Measurements from ENCODE around the gene NHERF1.
A peak's percentile ranks its signal among the peaks of the same experiment; 100 is the strongest.

Gene NHERF1

DNA sequence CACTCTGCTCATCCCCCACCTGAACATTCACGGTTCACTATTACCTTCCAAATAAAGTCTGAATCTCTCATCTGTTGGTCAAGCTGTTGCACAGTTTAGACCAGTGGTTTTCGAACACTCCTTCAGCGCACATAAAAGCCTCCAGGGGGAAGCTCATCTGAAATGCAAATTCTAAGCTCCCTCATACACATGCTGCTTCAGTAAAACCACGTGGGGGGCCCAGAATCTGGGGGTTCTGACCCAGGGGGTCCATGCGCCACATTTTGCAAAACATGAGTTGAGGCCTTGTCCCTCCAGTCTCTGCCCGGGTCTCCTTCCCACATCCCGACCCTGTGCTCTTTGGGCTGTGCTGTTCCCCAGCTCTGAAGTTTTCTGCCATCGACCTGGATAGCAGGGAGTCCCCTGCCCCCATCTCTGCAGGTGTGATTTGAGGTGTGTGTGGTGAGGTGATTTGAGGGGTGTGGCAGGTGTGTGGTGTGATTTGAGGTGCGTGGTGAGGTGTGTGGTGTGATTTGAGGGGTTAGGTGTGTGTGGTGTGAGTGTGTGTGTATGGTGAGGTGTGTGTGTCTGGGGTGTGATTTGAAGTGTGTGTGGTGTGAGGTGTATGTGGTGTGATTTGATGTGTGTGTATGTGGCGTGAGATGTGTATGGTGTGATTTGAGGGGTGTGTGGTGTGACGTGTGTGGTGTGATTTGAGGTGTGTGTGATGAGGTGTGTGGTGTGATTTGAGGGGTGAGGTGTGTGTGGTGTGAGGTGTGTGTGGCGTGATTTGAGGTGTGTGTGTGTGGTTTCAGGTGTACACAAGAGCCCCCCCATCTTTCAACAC, 16.2 kb upstream of the NHERF1 start:
- no peak for DNase-seq

DNA sequence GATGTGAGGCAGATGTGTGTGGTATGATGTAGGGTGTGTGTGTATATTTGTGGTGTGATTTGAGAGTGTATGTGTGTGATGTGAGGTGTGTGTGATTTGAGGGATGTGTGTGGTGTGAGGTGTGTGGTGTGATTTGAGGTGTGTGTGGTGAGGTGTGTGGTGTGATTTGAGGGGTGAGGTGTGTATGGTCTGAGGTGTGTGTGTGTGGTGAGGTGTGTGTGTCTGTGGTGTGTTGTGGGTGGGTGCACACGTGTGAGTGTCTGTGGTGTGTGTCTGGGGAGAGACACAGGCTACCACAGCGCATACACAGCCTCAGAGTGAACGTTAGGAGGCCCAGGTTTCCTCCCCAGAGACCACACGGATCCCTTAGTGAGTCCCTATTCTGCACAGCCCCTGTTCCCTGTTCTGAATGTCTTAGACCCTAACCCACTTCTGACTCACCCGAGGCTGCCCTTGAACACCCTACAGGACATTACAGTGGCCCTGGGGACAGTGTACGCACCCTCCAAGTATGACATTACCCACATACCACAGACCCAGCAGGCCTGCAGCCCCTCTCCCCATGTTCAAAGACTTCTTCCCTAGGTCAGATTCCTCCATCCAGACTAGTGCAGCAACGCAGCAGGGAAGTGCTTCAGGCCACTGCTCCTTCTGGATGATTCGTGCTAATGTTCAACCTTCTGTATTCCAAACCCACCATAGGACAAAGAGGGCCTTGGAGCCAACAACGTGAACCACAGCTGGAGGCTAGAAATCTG, 14.9 kb upstream of the NHERF1 start:
- DNase-seq = no peak

GRCh38 chr17:74734256-74734655, 14.2 kb upstream of the NHERF1 start:
- no peak for DNase-seq

DNA sequence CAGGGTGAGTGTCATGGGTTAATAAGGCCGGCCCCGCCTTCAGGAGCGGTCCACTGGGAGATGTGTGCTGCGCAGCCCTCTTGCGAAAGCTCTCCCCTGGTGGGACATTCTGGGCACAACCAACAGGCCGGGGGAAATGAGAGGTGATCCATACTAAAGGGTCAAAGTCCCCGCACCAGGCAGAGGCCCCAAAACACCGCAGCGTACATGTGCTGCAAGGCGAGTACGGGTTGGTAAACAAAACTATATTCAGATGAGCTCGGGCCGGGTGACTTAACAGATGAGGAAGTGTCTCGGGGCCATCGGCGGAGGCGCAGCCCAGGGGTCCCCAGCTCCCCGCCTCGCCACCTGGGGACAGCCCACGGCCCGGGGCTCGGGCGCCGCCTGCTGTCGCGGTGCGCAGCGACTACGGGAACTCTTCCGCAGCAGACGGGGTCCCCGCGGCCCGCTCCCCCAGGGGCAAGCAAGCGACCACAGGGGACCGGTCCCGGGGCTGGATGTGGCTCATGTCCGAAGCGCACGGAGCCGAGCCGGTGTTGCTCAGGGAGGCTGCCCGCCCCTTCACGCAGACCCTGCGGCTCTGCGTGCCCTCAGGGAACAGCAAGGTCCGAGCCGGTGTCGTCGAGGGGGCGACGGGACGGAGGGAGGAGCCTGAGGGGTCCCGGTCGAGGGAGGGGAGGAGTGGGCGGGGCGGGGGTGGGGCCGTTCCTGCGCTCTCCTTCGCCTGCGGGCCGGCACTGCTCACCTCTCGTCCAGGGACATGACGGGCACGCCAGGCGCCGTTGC, 11.7 kb upstream of the NHERF1 start, which contains the start of gene RAB37:
RAB37 (plus strand) TSS at position 744 of the 786 bp plus-strand sequence; CDS start at position 761, 17 bp downstream.
- no peak for DNase-seq

DNA sequence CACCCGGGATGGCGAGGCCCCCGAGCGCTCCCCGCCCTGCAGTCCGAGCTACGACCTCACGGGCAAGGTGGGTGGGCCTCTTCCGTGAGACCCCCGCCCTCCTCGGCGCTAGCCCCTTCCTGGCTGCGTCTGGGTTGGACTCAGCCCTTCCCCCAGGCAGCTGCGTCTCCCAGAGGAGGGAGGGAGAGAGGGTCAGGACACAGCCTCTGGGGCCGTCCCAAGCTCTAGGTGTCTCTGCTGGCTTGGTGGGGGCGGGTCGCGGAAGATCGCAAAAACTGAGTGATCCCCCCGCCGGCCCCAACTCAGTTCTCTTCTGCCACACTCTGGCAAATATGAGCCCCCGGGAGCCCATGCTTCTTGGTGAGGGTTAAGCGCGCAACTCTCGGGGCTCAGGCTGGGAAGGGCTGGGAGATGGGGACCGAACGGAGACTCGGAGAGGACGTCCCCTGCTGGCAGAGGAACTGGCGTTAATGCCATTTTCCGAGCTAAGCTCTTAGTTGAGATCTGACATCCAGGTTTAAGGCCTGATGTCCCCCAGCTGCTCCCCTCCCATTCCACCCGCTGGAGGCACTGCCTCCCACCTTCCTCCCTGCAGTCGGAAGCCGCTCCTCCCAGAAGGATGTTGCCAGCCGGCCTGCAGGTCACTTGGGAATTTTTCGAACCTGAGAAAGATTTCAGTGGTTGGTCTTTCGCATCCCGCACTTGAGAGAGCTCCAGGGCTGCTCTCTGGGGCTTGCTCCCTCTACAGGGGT, 11.0 kb upstream of the NHERF1 start:
- DNase-seq = no peak

DNA sequence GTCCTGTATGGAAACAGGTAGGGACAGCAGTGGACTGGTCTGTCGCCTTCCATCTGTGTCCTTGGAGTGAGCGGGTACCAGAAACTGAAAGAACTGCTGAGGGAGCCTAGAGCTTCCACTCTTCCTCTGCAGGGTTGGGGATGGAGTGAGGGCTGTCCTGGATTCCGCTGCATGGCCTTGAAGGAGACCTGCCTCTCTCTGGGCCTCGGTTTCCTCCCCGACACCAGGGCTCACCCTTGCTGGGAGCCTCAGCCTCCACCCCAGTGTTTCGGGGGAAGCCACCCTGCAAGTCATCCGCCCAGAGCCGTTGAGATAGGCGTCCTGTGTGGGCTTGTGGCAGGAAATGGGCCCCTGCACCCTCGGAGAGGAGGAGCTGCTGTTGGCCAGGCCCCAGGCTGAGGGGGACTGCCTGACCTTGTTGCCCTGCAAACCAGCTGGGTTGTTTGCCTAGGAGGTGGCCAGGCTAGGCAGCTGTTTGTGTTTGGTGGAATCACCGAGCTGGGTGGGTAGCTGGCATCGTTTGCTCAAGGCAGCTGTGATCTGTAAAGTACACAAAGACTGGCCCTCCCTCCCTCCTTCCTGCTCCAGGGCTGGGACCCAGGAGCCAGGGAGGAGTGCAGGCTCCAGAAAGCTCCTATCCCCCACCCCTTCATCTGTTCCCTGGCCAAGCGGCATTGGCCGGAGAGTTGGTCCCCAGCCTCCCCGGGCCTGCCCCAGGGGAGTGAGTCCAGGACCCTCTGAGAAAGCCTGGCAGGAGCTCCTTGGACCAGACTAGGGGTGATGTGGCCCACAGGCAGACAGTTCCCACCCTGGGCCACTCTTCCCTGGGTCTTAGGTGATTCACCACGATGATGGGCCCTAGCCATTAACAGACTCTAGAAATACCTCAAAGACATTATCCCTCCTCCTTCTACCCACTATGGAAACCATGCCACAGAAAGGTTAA, 10.1 kb upstream of the NHERF1 start:
- DNase-seq = no peak

- no peak for DNase-seq
Measured at GRCh38 chr17:74739227-74739831, 9.1 kb upstream of the NHERF1 start.

DNA sequence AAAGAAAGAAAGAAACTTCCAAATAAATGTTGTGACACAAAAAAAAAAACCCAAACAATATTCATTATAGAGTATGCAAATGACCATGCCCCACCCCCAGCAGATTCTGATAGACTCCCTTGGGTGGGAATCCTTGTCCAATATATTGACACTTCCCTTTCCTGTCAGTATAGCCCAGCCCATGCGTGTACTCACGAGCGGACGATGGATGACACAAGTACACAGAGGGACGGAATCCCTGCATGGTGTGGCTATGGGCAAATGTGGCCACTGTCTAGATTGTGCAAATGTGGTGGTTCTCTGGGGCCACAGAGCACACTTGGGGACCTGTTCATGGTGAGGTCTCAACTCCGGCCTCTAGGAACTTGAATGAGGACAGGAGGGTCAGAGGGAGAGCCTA, 8.3 kb upstream of the NHERF1 start:
- no peak for DNase-seq

- no peak for DNase-seq
Measured at GRCh38 chr17:74740641-74741387, 7.6 kb upstream of the NHERF1 start.

- no peak for DNase-seq
Measured at GRCh38 chr17:74742153-74742515, 6.3 kb upstream of the NHERF1 start.

DNA sequence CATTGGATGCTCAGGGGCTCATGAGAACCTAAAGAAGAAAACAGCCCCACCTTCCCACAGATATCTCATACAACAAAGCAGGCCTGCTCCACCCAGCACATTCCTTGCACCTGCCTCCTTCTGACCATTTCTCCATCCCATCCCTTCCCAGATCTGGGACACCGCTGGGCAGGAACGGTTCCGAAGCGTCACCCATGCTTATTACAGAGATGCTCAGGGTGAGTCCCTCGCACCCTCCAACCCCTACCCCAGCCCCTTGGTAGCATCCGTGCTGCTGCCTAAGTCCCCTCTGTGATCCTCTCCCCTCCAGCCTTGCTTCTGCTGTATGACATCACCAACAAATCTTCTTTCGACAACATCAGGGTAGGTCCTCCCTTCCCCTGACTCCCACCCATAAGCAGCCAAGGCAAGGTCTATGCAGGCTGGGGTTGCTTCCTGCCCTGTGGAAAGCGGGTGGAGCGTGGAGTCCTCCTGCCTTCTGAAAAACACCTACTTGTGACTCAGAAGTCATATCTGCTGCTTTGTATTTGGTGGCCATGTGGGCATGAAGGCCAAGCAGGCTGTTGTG, 5.4 kb upstream of the NHERF1 start:
- no peak for DNase-seq

DNA sequence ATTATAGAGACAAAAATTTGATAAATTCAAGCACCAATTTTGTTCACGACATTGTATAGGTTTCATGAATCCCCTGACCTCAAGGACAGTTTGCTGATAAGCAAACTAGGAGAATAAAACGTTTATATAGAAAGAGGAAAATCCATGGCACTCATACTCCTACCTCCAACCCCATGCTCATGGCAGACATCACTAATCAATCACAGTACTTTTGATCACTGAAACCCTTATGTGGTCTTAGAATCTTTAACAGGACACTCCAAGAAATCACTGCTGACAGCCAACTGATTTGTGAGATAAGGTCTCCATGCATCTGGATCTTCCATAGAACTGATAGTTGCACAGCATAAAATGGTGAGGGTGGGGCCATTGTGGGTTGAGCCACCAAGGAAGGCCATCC, 4.7 kb upstream of the NHERF1 start:
- DNase-seq = no peak

GRCh38 chr17:74744349-74744713, 4.1 kb upstream of the NHERF1 start:
- DNase-seq = no peak

DNA sequence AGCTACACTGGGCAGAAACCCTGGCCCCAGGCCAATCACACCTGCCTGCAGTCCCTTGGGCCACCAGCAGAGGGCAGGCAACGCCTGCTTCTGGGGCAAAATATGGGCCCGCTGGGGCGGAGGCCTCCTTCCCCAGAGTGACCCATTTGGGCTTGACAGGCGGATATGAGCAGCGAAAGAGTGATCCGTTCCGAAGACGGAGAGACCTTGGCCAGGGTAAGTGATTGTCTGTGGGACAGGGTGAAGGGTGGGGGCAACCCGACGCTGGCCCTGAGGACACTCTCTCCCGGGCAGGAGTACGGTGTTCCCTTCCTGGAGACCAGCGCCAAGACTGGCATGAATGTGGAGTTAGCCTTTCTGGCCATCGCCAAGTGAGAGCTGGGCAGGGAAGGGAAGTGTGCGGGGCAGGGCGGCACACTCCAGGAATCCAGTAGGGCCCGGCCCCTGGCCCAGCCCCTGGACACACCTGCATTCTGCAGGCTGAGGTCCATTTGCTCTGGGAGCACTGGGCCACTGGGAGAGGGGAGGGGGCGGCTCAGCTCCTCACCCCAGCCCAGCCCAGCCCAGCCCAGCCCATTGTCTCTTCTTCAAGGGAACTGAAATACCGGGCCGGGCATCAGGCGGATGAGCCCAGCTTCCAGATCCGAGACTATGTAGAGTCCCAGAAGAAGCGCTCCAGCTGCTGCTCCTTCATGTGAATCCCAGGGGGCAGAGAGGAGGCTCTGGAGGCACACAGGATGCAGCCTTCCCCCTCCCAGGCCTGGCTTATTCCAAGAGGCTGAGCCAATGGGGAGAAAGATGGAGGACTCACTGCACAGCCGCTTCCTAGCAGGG, 3.5 kb upstream of the NHERF1 start:
- DNase-seq = peak in 54 of 56 donors; percentile 33 to 95 (median 68)

DNA sequence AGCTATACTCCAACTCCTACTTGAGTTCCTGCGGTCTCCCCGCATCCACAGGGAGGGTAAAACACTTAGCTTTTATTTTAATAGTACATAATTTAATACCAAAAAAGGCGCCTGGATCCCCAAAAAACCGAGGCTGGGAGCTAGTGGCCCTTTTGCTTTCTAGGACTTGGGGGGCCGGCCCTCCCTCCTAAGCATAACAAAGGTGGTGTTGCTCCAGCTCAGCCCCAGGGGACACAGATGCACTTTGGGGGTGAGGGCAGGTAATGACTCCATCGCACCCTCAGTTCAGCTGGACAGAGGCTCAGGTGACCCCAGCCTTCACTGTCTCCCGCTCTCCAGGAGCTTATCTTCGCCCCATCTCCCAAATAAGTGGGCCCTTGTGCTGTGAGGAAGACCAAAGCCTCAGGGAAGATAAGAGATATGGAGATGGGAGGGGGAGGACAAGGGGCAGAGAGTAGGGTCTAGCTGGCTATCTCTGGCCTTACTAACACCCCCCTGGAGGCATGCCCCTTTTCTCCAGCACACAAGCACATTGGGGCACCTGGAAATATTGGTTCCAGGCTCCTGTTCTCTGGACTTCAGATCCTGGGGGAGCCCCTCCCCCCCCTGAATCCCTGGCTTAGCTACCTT, 2.8 kb upstream of the NHERF1 start:
- no peak for DNase-seq

DNA sequence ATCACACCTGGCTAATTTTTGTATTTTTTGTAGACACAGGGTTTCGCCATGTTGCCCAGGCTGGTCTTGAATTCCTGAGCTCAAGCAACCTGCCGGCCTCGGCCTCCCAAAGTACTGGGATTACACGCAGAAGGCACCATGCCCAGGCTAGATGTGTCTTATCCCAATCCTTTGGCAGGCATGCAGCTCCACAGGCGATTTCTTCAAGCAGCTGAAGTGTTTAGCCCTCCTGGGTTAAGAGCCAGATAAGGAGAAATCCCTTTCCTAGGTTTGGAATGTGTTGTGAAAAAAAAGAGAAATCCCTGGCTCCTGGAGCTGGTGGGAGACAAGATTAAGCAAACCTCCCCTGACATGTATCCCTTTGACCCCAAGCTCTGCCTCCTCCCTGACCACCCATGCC, 2.1 kb upstream of the NHERF1 start:
- no peak for DNase-seq

DNA sequence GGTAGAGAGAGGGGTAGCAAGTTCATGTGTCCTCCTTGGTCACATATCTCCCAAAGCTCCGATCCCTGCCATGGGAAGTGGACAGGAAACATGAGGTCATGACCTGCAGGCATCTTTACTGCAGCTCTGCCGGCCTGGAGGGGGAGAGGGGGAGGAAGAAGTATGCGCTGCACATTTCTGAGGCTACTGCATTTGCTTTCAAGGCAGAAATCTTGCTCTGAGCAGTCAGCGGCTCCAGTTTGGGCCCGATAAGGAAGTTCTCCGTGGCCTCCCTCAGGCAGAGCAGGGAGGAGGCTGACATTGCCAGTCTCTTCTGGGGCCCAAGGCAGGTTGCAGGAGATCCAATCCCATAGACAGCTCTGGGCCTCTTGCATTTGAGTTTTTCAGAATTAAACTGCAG, 1.5 kb upstream of the NHERF1 start:
- DNase-seq = no peak

Measured in amygdala (tissue), 56 donors.